Hepatocyte (in vitro differentiated cells): Measurements from ENCODE around the gene CYP2S1. TPM values are rescaled to one million over a fixed set of nuclear protein-coding genes. Genes with fewer than 3 reads are reported as not detected.

Source experiments
- DNase-seq: peaks from one replicate; pipeline ENCODE4 v3.0.0-alpha.2; 2016; ENCODE audit warnings: low spot score
- H2AFZ ChIP-seq: fragments of 200-600 bp; sonication (generic); 2 replicates; pipeline ENCODE4 v1.6.0; 2016; ENCODE audit warnings: antibody characterized with exemption, mild to moderate bottlenecking
- H3K27ac ChIP-seq: fragments of 200-600 bp; sonication (generic); 2 replicates; pipeline ENCODE4 v1.5.1; 2016; ENCODE audit warnings: mild to moderate bottlenecking
- H3K27me3 ChIP-seq: fragments of 200-600 bp; sonication (generic); 2 replicates; pipeline ENCODE4 v1.6.1; 2016
- H3K36me3 ChIP-seq: fragments of 200-600 bp; sonication (generic); replicated peaks from 2 replicates; pipeline ENCODE4 v1.5.1; 2016; ENCODE audit warnings: low read depth; ENCODE audit not compliant: insufficient read depth
- H3K4me1 ChIP-seq: fragments of 200-600 bp; sonication (generic); 2 replicates; pipeline ENCODE4 v1.5.1; 2016; ENCODE audit warnings: mild to moderate bottlenecking, moderate library complexity; ENCODE audit not compliant: insufficient read depth
- H3K4me2 ChIP-seq: fragments of 200-600 bp; sonication (generic); 2 replicates; pipeline ENCODE4 v1.6.0; 2016
- H3K4me3 ChIP-seq: fragments of 200-600 bp; sonication (generic); 2 replicates; pipeline ENCODE4 v1.5.1; 2016; ENCODE audit warnings: mild to moderate bottlenecking
- H3K79me2 ChIP-seq: fragments of 200-600 bp; sonication (generic); 2 replicates; pipeline ENCODE4 v1.6.0; 2017; ENCODE audit warnings: mild to moderate bottlenecking
- H3K9me2 ChIP-seq: fragments of 200-600 bp; sonication (generic); replicated peaks from 2 replicates; pipeline ENCODE4 v1.6.0; 2017; ENCODE audit warnings: mild to moderate bottlenecking; ENCODE audit not compliant: insufficient read depth
- H3K9me3 ChIP-seq: fragments of 200-600 bp; sonication (generic); 2 replicates; pipeline ENCODE4 v1.5.1; 2016; ENCODE audit warnings: low read depth, mild to moderate bottlenecking
- H4K20me1 ChIP-seq: fragments of 200-600 bp; sonication (generic); 2 replicates; pipeline ENCODE4 v1.6.0; 2016; ENCODE audit warnings: mild to moderate bottlenecking; ENCODE audit not compliant: insufficient read depth, poor library complexity, severe bottlenecking
- CTCF ChIP-seq: fragments of 200-600 bp; sonication (generic); IDR thresholded peaks from 2 replicates; pipeline ENCODE4 v1.5.1; 2016; ENCODE audit warnings: antibody characterized with exemption, mild to moderate bottlenecking; ENCODE audit not compliant: poor library complexity
- EZH2 ChIP-seq: fragments of 200-600 bp; sonication (generic); IDR thresholded peaks from 2 replicates; pipeline ENCODE4 v1.6.1; 2016; ENCODE audit warnings: antibody characterized with exemption, mild to moderate bottlenecking, borderline replicate concordance
- EZH2phosphoT487 ChIP-seq: fragments of 200-600 bp; sonication (generic); IDR thresholded peaks from one replicate; pipeline ENCODE4 v1.6.1; 2018; ENCODE audit warnings: antibody characterized with exemption, mild to moderate bottlenecking, low read depth, moderate library complexity; ENCODE audit not compliant: unreplicated experiment, severe bottlenecking
- WGBS: methylation state at CpG from one replicate; pipeline ENCODE4 v1.1.6; 2016; ENCODE audit warnings: low lambda C conversion rate; ENCODE audit errors: missing lambda C conversion rate; 5-methylcytosine and 5-hydroxymethylcytosine counted together
- polyA plus RNA-seq: library from polyadenylated mRNA; unstranded; fragments of >200 nt; fragmentation: Nextera tagmentation; extraction: Ambion mirVana; gene quantifications from 2 replicates; pipeline ENCODE4 v1.2.1, GENCODE V29; 2016
- total RNA-seq: library from RNA; depleted of rRNA; stranded (reverse); fragments of >200 nt; gene quantifications from 2 replicates; pipeline ENCODE4 v1.2.3, GENCODE V29; 2014

The CYP2S1 gene
- total and polyA plus RNA-seq, 2 experiments from 2014 or later, result 11.6 to 23.7 TPM

- Histone ChIP-seq H3K9me3 (no peaks in the 10 kb centered on the region), H3K27me3 (no peaks in the 10 kb centered on the region), H3K4me3 (no peak overlapping the region), H3K9me2 (no peaks in the 10 kb centered on the region), H3K36me3 (no peaks in the 10 kb centered on the region), H2AFZ (no peak overlapping the region), H3K4me1 (no peaks in the 10 kb centered on the region), H3K4me2 (no peak overlapping the region), H3K79me2 (no peaks in the 10 kb centered on the region), H3K27ac (no peak overlapping the region), H4K20me1 (no peaks in the 10 kb centered on the region)
- no peak for DNase-seq
- WGBS, result 87% methylated on average over 26 of the region's 26 CpGs
- no peak for TF ChIP-seq CTCF
- TF ChIP-seq EZH2, result no peak
- TF ChIP-seq EZH2phosphoT487, result no peak
Measured at GRCh38 chr19:41206926-41207750, 14.1 kb downstream of the CYP2S1 start.

- H2AFZ ChIP-seq, result no peak overlapping the region
- H3K4me1 ChIP-seq, result no peaks in the 10 kb centered on the region
- no peak for DNase-seq
- H3K79me2 ChIP-seq, result peaks cover 1% of the 10 kb centered on the region
- no peak overlapping the region for H3K4me2 ChIP-seq
- no peaks in the 10 kb centered on the region for H4K20me1 ChIP-seq
- no peak overlapping the region for H3K27ac ChIP-seq
- no peak overlapping the region for H3K4me3 ChIP-seq
- H3K27me3 ChIP-seq, result no peaks in the 10 kb centered on the region
- H3K9me3 ChIP-seq, result no peaks in the 10 kb centered on the region
- WGBS, result 100% methylated on average over 1 of the region's 1 CpG
- no peak for TF ChIP-seq EZH2
- TF ChIP-seq EZH2phosphoT487, result no peak
- no peak for TF ChIP-seq CTCF
- no peaks in the 10 kb centered on the region for H3K9me2 ChIP-seq
- no peaks in the 10 kb centered on the region for H3K36me3 ChIP-seq
Measured at GRCh38 chr19:41214161-41214560, 21.1 kb downstream of the CYP2S1 start.

- Histone ChIP-seq H3K4me1 (peaks cover 9% of the 10 kb centered on the region), H3K79me2 (peaks cover 13% of the 10 kb centered on the region), H3K9me3 (no peaks in the 10 kb centered on the region), H3K4me2 (no peak overlapping the region), H3K9me2 (no peaks in the 10 kb centered on the region), H3K36me3 (no peaks in the 10 kb centered on the region), H2AFZ (no peak overlapping the region), H4K20me1 (no peaks in the 10 kb centered on the region), H3K27me3 (no peaks in the 10 kb centered on the region), H3K27ac (peak overlapping the region; percentile 88), H3K4me3 (no peak overlapping the region)
- no peak for DNase-seq
- TF ChIP-seq EZH2phosphoT487, result no peak
- TF ChIP-seq CTCF, result no peak
- TF ChIP-seq EZH2, result no peak
- 73% methylated on average over 7 of the region's 7 CpGs for WGBS
Measured at GRCh38 chr19:41217741-41218140, 24.7 kb downstream of the CYP2S1 start.
